Measurements from ENCODE around the gene RPS6KA2. TPM values are rescaled to one million over a fixed set of nuclear protein-coding genes. Genes with fewer than 3 reads are reported as not detected.

RPS6KA2 gene
- total RNA-seq, 1 experiment from 2014 or later: 12.3 TPM

DNA sequence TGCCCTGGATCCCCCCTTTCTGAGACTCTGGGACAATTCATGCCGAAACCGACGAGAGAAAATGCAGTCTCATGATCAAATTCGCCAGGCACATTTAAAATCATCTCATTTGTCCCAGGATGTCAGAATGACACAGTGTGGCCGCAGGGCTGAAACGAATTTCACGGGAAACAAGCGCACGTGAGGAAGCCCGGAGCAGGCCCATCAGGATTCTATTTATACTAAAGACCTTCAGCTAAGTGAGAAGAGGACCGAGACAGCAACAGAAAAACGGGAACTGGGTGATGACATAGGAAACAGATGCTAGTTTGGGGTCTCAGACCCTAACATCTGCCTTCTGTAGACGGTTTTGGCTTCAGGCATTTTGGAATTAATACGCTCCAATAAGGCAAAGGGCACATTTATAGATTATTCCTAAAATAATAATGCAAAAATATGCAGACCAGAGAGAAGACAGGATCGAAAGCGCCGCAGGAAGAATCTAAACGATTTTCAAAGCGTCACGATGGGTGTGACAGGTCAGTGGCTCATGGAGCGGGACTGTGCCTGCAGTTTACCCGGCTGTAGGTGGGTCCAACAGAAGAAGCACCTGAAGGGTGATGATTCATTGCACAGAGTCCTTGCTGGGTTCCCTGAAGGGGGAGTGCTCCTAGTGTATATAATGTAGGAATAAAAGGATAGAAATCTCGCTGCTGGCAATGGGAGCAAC lies 163.5 kb downstream of the RPS6KA2 start:
- Mint-ChIP-seq H3K36me3 (ENCODE audit: insufficient read depth in 1 of 3, low read depth in 3 of 3) (peaks cover 2 to 9% (median 9%) of the 10 kb centered on the region in 3 experiments), H3K27me3 (ENCODE audit: low read depth) (no peaks in the 10 kb centered on the region), H3K4me1 (peaks cover 5 to 12% of the 10 kb centered on the region in 2 experiments; a peak in 3 of 4 replicates), H3K4me3 (no peak overlapping the region), H3K9me3 (peaks cover 0 to under 1% of the 10 kb centered on the region in 2 experiments; a peak in 2 of 5 replicates), H3K27ac (peak overlapping the region in 1 of 3 experiments; percentile 70; a peak in 2 of 7 replicates)
- Histone ChIP-seq H3K4me1 (ENCODE audit: insufficient read depth, low read length) (no peaks in the 10 kb centered on the region), H3T11ph (ENCODE audit: low read length) (no peak overlapping the region), H3K9ac (ENCODE audit: extremely low read depth, insufficient read length, low read length) (no peak overlapping the region), H3K23ac (ENCODE audit: insufficient read length, low read depth, low read length) (no peak overlapping the region), H3K27me3 (ENCODE audit: insufficient read depth, low read length) (no peaks in the 10 kb centered on the region), H3K4me2 (ENCODE audit: insufficient read depth, insufficient read length, low read length) (no peak overlapping the region), H2AFZ (ENCODE audit: low read length) (no peak overlapping the region), H3K18ac (ENCODE audit: insufficient read length, low read depth, low read length) (no peak overlapping the region), H4K8ac (replicated peaks; ENCODE audit: insufficient read length, low read depth, low read length) (no peak overlapping the region), H3K4ac (ENCODE audit: low read depth, low read length) (no peak overlapping the region), H2BK5ac (ENCODE audit: insufficient read length, low read length) (no peak overlapping the region), H3K14ac (ENCODE audit: insufficient read depth, low read length) (no peak overlapping the region), H3K9me3 (ENCODE audit: control insufficient read depth, low read depth, low read length) (no peaks in the 10 kb centered on the region), H2BK12ac (ENCODE audit: insufficient read length, low read depth, low read length) (no peak overlapping the region), H3K27ac (ENCODE audit: insufficient read length, low read depth, low read length) (no peak overlapping the region), H2BK20ac (ENCODE audit: low read depth, low read length, poor library complexity, severe bottlenecking) (no peak overlapping the region), H3K56ac (ENCODE audit: insufficient read length, low read depth, low read length) (no peak overlapping the region), H2BK120ac (ENCODE audit: low read depth, low read length, poor library complexity, severe bottlenecking) (no peak overlapping the region), H3K79me2 (ENCODE audit: insufficient read depth, low read length) (no peaks in the 10 kb centered on the region), H4K5ac (ENCODE audit: insufficient read length, low read depth, low read length) (no peak overlapping the region), H4K91ac (ENCODE audit: insufficient read length, low read depth, low read length) (no peak overlapping the region), H4K20me1 (ENCODE audit: control insufficient read depth, insufficient read depth, insufficient read length) (no peaks in the 10 kb centered on the region), H3K23me2 (ENCODE audit: insufficient read length, low read depth, low read length, poor library complexity, severe bottlenecking) (no peaks in the 10 kb centered on the region), H3K79me1 (ENCODE audit: insufficient read depth, low read depth, low read length, poor library complexity, severe bottlenecking) (no peaks in the 10 kb centered on the region), H2AK5ac (ENCODE audit: insufficient read length, low read length) (no peak overlapping the region), H2BK15ac (ENCODE audit: low read depth, low read length) (no peak overlapping the region)
- TF ChIP-seq CTCF (conservative IDR thresholded peaks at IDR 0.05): no peak
- WGBS (ENCODE audit: extremely low coverage, insufficient read length, low lambda C conversion rate): no CpG with 5 or more reads among the region's 23 CpGs
- DNase-seq: no peak
